GM21381 (cell line): ENCODE results near the gene TEDC1.

Source experiments
- ATAC-seq: cut with Tn5 transposase; IDR thresholded peaks from one replicate; pipeline ENCODE4 v1.9.1; 2021; ENCODE audit warnings: mild to moderate bottlenecking, moderate library complexity; ENCODE audit not compliant: unreplicated experiment

TEDC1 gene

DNA sequence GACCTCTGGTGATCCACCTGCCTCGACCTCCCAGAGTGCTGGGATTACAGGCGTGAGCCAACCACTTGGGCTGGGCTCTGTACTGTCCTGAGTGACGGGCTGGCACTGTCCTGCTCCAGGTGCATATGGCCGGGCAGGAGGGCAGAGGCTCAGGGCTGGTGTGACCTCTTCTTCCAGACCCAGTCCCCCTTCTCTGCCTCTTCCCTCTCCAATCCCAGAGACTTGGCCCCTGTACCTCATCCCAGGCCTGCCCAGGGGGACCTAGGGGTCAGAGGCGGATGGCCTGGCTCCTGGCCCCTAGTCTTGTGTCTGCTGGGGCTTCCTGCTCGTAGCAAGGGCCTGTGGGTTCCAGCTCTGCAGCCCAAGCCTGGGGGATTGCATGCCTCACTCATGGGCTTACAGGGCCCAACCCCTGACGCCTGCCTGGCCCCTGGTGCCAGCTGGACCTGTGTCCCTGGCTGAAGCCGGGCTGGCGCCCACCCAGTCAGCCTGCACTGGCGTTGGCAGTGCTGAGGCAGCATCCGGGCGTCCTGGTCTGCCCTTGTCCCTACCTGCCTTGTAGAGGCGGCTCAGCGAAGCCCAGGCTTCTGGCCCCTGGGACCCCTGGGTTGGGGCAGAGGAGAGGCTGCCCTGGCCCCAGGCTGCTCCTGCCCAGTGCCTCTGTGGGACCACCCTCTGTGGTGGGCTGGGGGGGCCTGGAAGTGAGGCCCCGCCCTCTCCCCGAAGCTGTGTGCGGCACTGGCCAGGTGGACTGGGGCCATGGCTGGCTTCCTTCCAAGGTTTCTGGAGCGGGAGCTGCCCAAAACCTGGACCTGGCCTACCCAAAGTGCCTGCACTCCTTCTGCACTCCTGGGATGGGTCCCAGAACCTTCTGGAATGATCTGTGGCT lies 4.3 kb downstream of the TEDC1 start:
- no peak for ATAC-seq

DNA sequence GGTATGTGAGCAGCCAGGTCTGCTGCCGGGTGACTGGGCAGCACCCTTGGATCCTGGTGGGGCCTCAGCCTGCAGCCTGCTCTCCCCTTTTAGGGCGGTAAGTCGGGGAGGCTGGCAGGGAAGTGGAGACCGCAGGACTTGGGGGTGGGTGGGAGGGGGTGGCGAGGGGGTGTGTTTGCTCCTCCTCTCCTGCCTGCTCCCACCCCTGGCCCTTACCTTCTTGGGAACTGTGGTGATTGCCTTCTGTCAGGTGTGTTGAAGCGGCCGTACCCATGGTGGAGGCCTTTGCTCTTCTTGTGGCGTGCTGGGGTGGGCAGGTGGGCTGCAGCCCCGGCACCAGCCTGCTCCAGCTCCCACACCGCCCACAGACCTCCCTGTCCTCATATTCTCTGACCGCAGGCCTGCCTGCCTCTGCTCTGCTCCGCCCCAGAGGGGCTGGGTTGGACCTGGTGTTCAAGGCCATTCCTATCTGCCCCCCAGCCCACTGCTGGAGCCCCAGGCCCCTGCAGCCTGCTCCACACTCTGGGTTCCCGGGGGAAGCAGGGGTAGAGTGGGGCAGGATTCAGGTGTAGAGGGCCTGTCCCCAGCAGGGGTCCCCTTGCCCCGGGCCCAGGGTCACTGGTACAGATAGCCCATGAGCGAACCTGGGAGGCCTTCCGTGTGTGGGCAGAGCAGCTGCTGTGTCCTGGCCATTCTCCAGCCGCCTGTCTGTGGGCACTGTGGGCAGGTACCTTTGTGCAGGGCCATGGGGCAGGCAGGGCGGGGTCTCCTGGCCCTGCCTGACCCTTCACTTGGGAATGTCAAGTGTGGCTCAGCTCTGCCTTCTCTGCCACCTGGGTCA lies 5.2 kb downstream of the TEDC1 start:
- no peak for ATAC-seq

DNA sequence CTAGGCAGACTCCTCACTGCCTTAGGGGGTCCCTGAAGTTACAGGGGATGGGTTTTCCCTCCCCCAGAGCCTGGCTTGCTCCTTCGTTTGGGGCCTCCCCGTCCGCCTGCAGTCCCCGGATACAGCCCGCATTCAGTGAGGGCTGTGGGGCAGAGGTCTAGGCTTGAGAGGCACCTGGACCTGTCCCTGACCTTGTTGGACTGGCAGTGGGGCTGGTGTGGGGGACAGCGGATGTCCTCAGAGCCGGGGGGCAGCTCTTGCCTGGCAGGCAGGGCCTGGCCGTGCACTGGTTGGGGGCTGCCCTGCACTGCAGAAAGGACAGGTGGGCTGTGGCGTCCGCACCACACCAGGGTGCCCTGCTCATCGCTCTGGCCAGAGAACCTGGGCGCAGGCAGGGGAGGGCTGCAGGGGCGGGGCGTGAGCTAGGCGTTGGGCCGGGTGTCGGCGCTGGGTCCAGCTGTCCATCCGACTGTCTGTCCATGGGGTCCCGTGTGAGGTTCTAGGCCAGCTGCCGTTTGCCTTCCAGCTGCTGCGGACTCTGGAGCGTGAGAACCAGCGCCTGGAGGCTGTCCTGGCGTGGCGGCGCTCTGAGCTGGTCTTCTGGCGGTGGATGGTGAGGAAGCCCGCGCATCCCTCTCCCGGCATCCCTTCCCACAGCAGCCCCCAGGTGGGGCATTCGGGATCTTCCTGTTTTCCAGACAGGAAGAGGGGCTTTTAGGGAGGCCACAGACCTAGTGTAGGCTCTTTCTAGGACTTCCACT lies 6.0 kb downstream of the TEDC1 start:
- ATAC-seq = no peak

DNA sequence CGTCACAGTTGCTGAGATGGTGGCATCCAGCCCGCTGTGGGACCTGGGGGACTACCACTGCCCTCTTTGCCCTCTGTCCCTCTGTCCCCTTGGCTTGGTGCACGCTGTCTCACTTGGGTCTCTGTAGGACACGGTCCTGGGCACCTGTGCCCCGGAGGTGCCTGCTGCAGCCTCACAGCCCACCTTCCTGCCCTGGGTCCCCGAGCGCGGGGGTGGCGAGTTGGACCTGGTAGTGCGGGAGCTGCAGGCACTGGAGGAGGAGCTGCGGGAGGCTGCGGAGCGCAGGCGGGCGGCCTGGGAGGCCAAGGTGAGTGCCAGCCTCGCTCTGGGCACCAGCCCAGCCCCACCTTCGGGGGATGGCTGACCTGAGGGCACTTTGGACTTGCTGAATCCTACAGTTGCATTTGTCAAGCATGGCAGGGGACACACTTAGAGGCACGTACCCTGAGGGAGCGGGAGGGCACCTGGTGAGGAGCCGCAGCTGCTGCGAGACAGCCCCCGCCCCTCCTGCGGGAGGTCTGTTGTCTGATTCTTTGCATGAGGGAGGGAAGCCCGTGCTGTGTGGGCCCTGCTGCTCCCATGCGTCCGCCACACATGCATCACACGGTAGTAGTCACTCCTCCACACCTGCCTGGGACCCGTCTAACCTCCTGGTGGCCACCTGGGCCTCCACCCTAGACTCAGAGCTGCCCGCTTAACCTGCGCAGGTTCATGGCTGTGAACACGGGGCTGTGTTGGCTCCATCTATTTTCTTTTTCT lies 6.8 kb downstream of the TEDC1 start:
- ATAC-seq = no peak

DNA sequence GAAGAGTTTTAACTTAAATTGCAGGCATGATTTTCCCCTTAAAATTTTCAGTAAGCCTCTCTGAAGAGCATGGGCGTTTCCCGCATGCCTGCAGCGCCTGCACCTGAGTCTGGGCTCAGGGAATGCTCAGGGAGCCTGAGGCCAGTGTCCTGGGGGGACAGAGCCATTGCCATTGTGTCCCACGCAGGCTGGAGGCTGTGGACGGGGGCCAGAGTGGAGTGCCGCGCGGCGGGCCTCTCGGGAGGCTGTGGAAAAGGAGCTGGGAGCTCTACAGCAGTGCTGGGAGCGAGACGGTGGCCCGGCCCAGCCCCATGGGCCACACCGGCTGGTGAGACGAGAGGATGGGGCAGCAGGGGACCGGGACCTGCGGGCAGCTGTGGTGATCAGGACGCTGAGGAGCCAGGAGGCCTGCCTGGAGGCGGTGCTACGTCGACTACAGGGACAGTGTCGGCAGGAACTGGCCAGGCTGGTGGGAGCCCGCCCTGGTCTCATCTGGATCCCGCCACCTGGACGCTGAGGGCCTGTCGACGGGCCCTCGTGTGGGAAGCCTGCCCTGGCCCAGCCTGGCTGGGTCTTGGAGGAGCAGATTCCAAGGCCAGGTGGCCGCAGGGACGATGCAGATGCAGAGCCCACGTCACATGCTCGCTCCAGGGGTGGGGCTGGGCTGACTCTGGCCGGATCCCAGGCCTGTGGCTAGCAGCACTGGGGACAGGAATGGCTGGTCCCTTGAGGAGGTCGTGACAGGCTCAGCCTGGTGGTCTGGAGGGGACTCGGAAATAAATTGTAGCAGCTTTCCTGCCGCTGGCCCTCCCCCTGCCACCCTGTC lies 7.6 kb downstream of the TEDC1 start:
- ATAC-seq = no peak

DNA sequence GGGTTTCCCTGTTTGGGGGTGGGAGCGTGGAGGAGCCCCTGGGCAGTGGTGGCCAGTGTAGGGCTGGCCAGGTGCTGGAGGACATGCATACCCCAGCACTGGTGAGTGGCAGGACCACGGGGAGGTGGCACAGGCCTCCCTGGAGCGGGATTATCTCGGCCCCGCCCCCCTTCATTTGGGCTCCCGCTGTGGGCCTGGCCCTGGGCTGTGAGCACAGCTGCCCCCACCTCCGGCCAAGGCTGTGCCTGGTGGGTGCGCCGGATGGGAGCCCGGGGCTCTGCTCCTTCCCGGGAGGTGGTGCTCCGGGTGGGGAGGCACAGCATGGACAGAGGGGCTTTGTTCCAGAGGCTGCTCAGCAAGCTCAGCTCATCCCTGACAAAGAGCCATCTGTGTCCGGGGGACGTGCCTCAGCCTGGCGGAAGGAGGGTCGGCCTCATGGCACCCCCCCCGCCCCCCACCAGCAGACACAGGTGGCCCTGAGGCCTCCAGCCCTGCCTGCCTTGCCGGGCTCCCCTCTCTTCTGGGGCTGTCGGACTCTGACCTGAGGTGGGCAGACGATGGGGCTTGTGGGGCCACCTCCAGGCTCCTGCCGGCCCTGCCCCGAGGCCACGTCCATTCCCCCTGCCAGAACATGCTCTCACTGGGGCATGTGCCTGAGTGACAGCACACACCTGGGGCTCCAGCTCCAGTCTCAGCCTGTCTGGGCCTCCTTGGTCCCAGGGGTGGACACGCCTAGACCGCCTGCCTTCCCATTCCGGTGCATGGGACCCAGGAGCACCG lies 8.4 kb downstream of the TEDC1 start:
- ATAC-seq = no peak

DNA sequence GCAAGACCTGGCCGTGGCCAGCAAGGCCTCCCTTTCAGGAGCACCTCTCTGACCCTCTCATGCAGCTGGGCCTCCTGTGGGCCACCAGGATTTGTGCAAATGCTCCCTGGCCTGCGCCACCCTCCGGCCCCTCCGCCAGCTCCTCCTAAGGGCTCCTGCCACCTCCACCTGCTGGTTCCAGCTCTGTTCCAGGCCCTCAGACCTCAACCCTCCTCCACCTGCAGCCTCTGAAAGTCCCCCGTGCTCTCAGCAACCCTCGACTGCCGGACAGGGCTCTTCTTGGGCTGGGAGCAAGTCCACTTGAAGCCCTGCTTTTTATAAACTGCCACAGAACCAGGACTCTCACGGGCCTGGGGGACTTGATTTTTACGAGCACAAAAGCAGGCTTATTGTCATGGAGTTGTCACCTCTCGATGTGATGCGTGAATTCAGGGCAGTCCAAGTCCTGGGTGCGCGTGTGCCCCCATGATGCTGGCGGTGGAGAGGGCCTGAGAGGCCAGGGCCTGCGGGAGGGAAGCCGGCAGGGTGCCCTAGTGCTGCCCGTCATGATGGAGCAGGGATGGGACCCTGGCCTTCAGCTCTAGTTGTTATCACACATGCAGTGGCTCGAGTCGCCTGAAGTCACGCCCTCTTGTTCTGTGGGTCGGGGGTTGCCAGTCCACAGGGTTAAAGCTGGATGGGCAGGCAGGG lies 9.1 kb downstream of the TEDC1 start:
- no peak for ATAC-seq

DNA sequence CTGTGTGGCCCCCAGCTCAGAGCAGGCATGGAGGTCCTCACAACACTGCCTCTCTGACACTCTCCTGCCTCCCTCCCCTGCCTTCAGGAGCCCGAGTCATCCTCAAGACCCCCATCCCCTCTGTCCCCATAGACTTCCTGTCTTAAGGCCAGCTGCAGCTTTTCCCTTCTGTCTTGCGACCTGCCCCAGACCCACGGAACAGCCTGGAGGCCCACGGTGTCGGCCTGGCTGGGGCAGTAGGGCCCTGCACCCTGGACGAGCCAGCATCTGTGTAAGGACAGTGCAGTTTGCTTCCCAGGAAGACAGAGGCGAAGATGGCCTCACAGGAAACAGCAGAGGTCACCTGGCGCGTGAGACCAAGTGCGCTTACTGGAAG lies 9.7 kb downstream of the TEDC1 start:
- no peak for ATAC-seq

DNA sequence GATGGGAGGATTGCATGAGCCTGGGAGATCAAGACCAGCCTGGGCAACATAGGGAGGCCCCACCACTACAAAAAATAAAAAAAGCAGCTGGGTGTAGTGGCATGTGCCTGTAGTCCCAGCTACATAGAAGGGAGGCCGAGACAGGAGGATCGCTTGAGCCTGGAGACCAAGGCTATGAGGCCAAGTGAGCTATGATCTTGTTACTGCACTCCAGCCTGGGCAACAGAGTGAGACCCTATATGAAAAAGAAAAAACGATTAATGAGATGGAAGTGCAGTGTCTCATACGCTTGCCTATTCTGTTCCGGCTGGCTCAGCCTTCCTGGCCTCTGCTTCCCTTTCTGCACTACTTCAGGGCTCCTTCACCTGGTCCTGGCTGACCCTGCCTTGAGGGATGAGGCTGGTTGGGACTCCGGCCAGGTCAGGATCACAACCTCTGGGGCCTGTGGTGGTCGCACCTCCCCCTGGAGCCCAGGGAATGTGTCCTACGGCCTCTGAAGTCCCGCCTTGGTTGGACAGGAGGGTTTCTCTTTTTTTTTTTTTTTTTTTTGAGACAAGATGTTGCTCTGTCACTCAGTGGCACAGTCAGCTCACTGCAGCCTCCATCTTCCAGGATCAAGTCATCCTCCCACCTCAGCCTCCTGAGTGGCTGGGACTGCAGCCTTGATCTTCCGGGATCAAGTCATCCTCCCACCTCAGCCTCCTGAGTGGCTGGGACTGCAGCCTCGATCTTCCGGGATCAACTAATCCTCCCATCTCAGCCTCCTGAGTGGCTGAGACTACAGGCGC lies 10.7 kb downstream of the TEDC1 start:
- ATAC-seq = no peak

DNA sequence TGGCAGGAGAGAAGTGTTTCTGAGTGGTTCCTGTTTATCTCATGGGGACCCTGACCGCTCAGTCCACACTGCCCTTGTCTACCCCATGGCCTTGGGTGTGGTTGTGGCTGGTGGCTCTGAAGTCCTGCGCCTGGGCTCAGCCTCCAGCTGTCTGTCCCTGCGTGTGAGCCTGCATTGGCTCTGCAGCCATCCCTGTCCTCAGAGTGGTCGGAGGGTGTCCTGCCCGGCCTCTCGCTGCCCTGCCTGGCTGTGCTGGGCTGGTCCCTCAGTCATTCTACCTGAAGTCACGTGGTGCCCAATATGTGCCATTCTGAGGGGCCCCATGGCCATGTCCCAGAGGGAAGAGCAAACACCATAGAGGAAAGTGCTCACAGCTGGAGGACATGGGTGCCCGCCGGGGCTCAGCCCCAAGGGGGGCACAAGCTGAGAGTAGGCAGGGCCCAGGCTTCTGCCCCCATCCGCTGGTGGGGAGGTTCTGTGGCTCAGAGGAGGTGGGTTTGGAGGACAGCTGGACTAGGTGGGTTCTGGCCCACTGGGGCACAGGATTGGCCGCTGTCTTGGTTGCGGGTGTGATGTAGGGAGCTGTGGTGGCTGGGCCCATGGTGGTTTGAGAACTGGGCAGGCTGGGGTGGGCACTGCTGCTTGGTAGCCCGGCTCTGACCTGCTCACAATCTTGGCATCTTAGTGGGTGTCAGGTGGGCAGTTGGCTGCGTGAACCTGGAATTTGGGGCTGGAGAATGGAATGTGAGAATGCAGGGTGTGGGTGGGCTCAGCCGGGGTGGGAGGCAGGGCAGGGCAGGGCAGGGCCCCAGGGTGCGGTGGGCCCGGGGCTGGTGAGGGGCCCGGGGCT lies 11.6 kb downstream of the TEDC1 start:
- no peak for ATAC-seq

DNA sequence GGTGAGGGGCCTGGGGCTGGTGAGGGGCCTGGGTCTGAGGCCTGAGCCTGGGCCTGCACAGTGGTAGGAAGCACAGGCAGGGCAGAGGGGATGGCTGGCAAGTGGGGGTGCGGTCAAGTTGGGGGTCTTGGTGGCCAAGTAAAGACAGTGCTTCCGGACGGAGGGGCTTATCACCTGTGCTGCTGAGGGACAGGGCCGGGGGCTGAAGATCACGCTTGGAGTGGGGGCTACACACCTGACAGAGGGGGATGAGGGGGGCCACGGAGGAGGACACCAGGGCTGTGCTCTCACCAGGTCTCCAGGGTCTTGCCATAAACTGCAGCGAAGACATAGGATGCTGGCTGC lies 12.2 kb downstream of the TEDC1 start:
- ATAC-seq = no peak

DNA sequence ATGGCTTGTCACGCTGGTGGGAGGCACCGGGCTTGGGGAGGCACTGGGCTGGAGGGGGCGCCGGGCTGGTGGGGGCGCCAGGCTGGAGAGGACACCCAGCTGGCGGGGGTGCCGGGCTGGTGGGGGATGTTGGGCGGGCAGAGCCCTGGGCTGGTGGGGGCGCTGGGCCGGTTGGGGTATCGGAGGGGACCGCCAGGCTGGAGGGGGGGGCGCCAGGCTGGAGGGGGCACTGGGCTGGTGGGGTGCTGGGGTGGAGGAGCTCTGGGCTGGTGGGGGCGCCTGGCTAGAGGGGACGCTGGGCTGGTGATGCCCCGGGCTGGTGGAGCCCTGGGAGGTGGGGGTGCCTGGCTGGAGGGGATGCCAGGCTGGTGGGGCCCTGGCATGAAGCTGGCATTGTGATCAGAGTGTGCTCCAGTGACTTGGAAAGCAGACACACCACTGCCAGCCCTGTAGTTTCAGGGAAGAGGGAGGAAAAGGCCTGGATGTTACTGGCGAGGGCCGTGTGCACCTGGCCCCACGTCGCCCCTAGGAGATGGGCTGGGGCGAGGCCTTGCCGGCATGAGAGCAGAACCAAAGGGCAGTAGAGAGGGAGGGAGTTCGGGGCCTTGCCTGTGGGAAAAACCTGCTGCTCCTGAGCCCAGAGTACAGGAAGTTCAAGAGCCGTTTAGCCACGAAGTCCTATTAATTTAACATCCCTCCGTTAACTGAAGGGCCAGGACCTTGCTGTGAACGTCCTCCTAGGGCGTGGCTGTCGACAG lies 13.1 kb downstream of the TEDC1 start:
- ATAC-seq = no peak

DNA sequence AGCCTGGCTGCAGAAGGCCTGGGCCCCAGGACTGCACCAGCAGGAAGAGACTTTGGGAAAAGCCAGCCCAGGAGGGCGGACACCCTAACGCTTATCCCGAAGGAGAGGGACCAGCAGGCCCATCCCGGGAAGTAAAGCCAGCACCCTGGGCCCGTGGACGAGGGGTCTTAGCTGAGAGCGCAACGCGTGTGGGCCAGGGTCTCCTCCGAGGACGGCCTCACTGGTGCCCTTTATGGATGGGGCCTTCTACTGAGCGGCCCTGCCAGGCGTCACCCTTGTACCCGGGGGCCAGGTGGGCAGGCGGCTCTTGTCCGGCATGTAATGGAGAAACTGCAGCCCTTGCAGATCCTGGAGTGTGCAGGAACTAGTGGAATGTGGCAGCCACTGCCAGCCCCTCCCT lies 14.1 kb downstream of the TEDC1 start:
- no peak for ATAC-seq

DNA sequence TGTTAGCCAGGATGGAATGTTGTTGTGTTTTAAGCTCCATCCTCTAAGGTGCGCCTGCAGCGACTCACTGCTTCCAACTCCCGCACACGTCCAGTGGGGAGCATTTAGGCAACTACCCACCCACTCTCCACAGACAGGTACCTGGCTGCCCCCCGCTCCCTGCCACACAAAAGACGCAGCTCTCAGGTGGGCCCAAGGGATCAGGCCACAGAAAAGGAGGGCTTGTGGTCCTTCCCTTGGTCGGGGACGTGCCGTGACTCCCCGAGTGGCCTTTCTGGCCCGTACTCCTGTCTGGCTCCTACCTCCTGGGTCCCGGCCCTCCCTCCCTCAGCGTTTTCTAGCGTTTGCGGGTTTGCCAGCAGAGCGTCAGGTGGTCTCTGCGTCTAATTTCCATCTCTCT lies 16.2 kb downstream of the TEDC1 start:
- ATAC-seq = no peak

DNA sequence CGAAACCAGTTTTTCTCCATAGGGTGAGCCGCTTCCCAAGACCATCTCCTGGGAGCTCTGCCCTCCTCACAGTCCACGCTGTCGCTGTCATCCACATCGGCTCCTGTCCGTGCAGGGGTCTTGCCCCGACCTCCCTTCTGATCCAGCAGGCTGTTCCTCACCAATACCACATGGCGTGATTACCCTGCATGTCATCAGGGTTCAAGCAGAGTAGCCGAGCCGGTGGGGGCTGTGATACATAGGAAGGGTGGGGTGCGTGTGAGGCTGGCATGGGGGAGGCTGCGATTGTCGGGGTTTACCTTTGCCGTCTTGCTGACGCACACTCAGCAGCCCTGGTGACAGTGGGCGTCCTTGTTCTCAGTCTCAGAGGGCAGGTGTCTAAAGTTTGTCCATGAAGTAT lies 17.0 kb downstream of the TEDC1 start:
- no peak for ATAC-seq

DNA sequence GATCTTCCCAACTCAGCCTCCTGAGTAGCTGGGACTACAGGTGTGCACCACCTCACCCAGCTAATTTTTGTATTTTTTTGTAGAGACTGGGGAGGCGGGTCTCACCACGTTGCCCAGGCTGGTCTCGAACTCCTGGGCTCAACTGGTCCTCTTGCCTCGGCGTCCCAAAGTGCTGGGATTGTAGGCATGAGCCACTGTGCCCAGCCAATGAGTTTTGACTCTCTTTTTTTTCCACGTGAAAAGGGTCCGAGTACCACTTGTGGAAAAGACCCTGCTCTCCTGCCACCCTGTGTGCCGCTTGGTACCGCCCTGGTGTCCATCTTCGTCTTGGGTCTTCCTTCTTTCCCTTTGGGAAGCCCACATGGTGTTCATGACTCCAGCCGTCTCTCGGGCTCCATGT lies 17.6 kb downstream of the TEDC1 start:
- no peak for ATAC-seq
